GM19043 (cell line): ENCODE measurements around the gene WHRN.

Experiments used
- ATAC-seq: cut with Tn5 transposase; IDR thresholded peaks from one replicate; pipeline ENCODE4 v1.9.1; 2021; ENCODE audit warnings: low read depth; ENCODE audit not compliant: unreplicated experiment

The WHRN gene

GRCh38 chr9:114493521-114494184 lies 11.6 kb downstream of the WHRN start:
- no peak for ATAC-seq

- no peak for ATAC-seq
Measured at GRCh38 chr9:114492991-114493390, 12.3 kb downstream of the WHRN start.

- ATAC-seq, result no peak
Measured at GRCh38 chr9:114491430-114492003, 13.8 kb downstream of the WHRN start.

GRCh38 chr9:114489928-114490327 lies 15.3 kb downstream of the WHRN start:
- no peak for ATAC-seq

- ATAC-seq, result no peak
Measured at GRCh38 chr9:114488398-114489129, 16.7 kb downstream of the WHRN start.

GRCh38 chr9:114487607-114488300 lies 17.5 kb downstream of the WHRN start:
- peak; percentile 73 for ATAC-seq

GRCh38 chr9:114486205-114486963 lies 18.9 kb downstream of the WHRN start:
- ATAC-seq, result no peak

- ATAC-seq, result no peak
Measured at GRCh38 chr9:114484854-114485443, 20.3 kb downstream of the WHRN start.

GRCh38 chr9:114484215-114484853 lies 20.9 kb downstream of the WHRN start:
- ATAC-seq, result no peak

- no peak for ATAC-seq
Measured at GRCh38 chr9:114483499-114483898, 21.8 kb downstream of the WHRN start.

- ATAC-seq, result no peak
Measured at GRCh38 chr9:114482593-114482992, 22.7 kb downstream of the WHRN start.

GRCh38 chr9:114481789-114482188 lies 23.5 kb downstream of the WHRN start:
- no peak for ATAC-seq

GRCh38 chr9:114480746-114481435 lies 24.4 kb downstream of the WHRN start:
- ATAC-seq, result no peak

- ATAC-seq, result no peak
Measured at GRCh38 chr9:114478871-114479270, 26.4 kb downstream of the WHRN start.

- ATAC-seq, result no peak
Measured at GRCh38 chr9:114478459-114478858, 26.8 kb downstream of the WHRN start.

GRCh38 chr9:114477642-114478041 lies 27.6 kb downstream of the WHRN start:
- ATAC-seq, result no peak

- ATAC-seq, result no peak
Measured at GRCh38 chr9:114476891-114477469, 28.3 kb downstream of the WHRN start.

- ATAC-seq, result no peak
Measured at GRCh38 chr9:114475412-114476135, 29.7 kb downstream of the WHRN start.
